ENCODE results near the gene ATE1. TPM values are rescaled to one million over a fixed set of nuclear protein-coding genes. Genes with fewer than 3 reads are reported as not detected.

The ATE1 gene
- polyA plus RNA-seq, 1 donor, result 23.4 TPM

- H3K9me3 ChIP-seq (ENCODE audit: control insufficient read depth, low read depth, low read length), result no peaks in the 10 kb centered on the region
- H3K4me3 ChIP-seq (ENCODE audit: low read length), result no peak overlapping the region
- DNase-seq, result no peak
- no peaks in the 10 kb centered on the region for H3K4me1 ChIP-seq (ENCODE audit: control insufficient read depth, insufficient read depth, low read length)
- no peak overlapping the region for H3K27ac ChIP-seq (ENCODE audit: low read length)
- H3K36me3 ChIP-seq (ENCODE audit: control insufficient read depth, insufficient read depth, low read length), result no peaks in the 10 kb centered on the region
- WGBS (ENCODE audit: insufficient coverage, low lambda C conversion rate), result 83% methylated on average over 2 of the region's 9 CpGs
- no peaks in the 10 kb centered on the region for H3K27me3 ChIP-seq (ENCODE audit: control insufficient read depth, insufficient read depth, low read length)
Measured at GRCh38 chr10:121694327-121694965, 233.4 kb downstream of the ATE1 start.

GRCh38 chr10:121692626-121693025 lies 235.2 kb downstream of the ATE1 start:
- no peaks in the 10 kb centered on the region for H3K4me1 ChIP-seq (ENCODE audit: control insufficient read depth, insufficient read depth, low read length)
- no CpG with 5 or more reads among the region's 10 CpGs for WGBS (ENCODE audit: insufficient coverage, low lambda C conversion rate)
- no peaks in the 10 kb centered on the region for H3K9me3 ChIP-seq (ENCODE audit: control insufficient read depth, low read depth, low read length)
- no peaks in the 10 kb centered on the region for H3K27me3 ChIP-seq (ENCODE audit: control insufficient read depth, insufficient read depth, low read length)
- no peak for DNase-seq
- no peaks in the 10 kb centered on the region for H3K36me3 ChIP-seq (ENCODE audit: control insufficient read depth, insufficient read depth, low read length)
- no peak overlapping the region for H3K4me3 ChIP-seq (ENCODE audit: low read length)
- no peak overlapping the region for H3K27ac ChIP-seq (ENCODE audit: low read length)

GRCh38 chr10:121690970-121691369 lies 236.9 kb downstream of the ATE1 start:
- Histone ChIP-seq H3K9me3 (ENCODE audit: control insufficient read depth, low read depth, low read length) (no peaks in the 10 kb centered on the region), H3K27ac (ENCODE audit: low read length) (no peak overlapping the region), H3K4me1 (ENCODE audit: control insufficient read depth, insufficient read depth, low read length) (no peaks in the 10 kb centered on the region), H3K27me3 (ENCODE audit: control insufficient read depth, insufficient read depth, low read length) (peaks cover 6% of the 10 kb centered on the region), H3K36me3 (ENCODE audit: control insufficient read depth, insufficient read depth, low read length) (no peaks in the 10 kb centered on the region), H3K4me3 (ENCODE audit: low read length) (no peak overlapping the region)
- 86% methylated on average over 1 of the region's 3 CpGs for WGBS (ENCODE audit: insufficient coverage, low lambda C conversion rate)
- DNase-seq, result no peak

Other genes with a start within 250 kb of the ATE1 start
- 77.2 TPM for gene NSMCE4A, start 47.2 kb upstream of the ATE1 start, polyA plus RNA-seq
- 85.5 TPM for gene TACC2, start 61.1 kb upstream of the ATE1 start, polyA plus RNA-seq

Measured in large intestine (tissue), 3 donors.